ENCODE results near the gene KIF15.

KIF15 gene

DNA sequence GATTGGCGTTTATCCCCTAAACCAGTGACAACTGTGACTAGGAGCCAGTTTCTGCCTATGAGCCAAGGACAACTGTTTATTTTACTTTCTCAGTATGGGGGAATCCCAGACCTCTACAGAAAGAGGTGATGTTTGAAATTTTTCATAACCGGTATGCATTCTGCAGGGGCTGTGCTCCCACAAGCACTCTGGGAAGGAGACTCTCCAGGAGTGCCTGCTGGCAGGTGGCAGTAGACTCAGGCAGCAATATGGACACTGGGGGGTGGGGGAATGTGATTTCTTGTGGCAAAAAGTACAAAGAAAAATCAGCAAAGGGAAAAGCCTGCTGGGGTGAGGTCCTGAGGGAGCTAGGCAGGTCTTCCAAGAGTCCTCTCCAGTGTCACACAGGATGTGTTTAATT is 118.7 kb downstream of the KIF15 start:
- DNase-seq: no peak

DNA sequence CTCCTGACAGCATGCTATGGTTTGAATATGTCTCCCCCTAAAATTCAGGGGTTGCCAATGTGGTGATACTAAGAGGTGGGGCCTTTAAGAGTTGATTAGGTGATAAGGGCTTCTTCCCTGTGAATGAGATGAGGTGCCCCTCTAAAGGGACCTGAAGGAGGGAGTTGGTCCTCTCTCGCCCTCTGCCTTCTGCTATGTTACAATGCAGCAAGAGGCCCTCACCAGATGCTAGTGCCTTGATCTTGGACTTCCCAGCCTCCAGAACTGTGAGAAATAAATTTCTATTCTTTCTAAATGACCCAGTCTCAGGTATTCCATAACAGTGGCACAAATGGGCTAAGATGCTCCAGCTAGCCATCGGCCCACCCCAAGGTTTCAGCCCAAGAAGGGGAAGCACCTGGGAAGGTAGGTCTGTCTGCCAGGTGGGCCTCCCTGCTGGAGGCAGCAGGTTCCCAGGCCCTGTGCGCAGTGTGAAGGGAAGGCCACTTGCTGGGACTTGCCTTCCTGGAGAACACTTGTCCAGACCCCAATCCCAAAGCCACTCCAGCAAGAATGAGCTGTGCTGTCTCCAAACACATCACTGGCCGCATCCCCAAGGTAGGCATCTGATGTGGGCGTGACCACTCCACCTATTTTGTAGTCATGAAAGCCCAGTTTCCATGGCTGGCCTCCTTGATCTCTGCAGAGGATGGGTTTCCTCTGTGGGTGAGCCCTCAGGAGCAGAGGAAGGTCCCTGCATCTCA is 121.8 kb downstream of the KIF15 start:
- no peak for DNase-seq

DNA sequence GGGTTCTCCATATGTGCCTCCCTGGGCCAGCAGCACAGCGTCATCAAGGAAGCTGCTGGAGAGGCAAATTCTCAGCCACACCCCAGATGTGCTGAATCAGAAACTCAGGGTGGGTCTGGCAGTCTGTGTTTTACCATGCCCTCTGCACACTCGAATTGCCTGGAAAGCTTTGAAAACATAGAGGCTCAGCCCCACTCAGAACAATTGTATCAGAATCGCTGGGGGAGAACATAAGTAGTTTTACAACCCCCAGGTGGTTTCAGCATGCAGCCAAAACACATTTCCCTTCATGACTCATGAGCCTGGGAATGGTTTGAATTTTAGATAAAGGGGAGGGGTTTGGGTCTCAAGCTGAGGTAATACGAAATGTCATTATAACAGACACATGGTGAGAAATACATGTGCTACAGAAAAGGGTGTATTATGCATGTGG is 122.4 kb downstream of the KIF15 start:
- DNase-seq: no peak

DNA sequence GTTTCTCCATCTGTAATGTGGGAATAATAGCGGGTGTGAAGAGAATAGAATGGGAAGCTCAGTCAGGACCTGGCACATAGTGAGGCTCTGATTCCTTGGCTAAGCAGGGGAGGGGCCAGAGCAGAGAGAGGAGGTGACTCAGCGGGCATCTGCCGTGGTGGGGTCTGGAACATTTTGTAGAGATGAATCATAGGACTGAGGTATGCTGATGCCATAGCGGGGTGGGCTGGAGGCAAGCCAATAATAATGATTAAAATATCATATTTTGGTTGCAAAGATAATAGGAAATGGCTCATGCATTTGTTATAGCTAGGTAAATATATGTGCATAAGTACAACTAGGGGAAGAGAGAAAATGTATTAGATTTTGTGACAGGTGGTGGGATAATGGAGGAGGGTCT is 124.0 kb downstream of the KIF15 start:
- no peak for DNase-seq

DNA sequence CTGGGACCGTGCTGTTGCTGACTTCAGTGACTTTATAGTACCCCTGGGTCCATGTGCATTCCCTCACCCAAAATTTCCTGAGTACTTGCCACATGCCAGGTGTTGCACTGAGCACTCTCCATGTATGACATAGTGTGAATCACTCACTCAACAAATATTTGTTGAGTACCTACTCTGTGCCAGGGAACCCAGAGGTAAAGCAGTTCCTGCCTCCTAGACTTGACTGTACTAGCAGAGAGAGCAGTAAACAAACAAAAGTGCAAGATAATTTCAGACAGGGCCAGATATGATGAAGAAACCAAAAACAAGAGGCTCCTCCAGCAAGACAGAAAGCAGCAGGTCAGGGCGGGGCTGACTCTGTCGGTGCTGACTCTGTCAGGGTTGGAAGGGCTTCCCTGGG is 125.0 kb downstream of the KIF15 start:
- DNase-seq: no peak

DNA sequence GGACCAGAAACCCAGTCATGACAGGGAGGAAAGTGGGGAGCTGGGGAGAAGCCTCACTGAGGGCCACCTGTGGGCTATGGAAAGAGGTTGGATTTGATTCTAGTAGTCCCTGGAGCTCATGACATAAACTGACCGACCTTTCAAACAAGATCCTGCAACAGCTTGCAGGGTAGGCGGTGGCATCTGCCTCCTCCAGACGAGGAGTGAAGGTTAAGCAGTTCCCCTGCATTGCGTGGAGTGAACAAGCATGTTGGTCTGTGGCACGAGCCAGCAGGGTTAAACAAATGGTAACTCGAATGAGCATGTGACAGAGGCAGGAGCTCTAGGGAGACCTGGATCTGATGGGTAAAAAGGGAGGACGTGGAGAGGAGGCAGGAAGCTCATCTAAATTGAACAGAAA is 125.5 kb downstream of the KIF15 start:
- no peak for DNase-seq

DNA sequence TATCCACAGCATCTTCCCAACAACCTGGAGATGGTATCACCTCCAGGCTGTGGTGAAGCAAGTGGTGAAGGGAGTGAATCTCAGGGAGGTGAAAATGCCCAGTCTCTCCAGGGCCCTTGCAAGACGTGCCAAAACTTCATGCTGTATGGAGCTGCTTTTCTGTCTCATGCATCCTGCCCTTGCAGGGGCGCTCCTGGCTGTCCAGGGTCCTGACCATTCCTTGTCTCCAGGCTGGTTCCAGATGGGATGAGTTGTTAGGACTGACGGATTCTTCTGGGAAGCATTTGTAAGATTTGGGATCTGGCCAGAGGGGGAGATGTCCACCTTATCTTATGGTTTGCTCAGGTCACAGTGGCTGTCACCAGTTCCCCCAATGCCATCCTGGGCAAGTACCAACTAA is 128.7 kb downstream of the KIF15 start:
- DNase-seq: no peak

DNA sequence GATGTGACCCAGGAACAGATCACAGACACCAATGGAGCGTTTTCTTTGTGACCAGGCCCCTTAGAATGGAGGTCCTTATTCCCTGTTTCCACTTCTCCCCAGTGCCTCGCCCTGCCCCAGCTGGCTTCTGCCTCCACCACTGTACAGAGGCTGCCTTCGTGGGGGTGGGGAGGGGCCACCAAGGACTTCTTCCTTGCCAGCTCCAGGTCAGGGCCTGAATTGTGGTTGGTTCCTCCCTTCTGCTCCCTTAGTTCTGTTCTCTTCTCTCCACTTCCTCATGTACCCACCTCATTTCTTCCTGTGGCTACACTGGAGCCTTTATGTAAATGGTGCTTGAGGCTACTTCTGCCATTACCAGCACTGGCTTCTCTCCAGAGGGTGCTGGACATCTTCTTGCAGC is 129.3 kb downstream of the KIF15 start:
- DNase-seq: no peak

DNA sequence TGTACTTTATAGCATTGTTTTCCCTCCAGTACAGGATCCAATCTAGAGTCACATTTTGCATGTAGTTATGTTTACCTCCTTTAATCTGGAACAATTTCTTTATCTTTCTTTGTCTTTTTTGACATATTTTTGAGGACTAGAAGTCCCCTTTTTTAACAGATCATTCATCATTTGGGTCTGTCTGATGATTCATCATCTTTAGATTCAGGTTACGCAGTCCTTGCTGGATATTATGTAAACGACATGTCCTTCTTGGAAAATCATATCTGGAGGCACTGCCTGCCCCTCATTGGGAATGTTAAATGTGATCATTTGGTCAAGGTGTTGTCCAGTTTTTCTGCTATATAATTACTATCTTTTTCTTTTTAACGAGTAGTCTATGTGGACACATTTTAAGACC is 131.1 kb downstream of the KIF15 start:
- DNase-seq: no peak

DNA sequence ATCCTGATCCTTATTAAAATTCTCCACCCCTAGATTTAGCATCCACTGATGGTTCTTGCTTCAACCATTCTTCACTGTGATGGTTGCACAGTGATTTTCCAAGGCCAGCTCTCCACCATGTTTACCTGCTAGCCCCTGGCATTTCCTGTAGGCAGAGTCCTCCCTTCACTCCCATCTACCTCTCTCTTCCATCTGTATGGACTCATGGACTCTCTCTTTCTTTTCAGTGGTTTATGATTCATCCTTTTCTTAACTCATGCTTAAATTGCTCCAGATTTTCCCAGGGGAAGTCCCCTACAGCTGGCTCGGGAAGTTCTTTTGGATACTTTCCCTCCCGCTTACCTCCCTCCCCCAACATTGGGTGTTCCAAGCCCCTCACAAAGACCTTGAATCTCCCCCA is 131.5 kb downstream of the KIF15 start:
- no peak for DNase-seq

DNA sequence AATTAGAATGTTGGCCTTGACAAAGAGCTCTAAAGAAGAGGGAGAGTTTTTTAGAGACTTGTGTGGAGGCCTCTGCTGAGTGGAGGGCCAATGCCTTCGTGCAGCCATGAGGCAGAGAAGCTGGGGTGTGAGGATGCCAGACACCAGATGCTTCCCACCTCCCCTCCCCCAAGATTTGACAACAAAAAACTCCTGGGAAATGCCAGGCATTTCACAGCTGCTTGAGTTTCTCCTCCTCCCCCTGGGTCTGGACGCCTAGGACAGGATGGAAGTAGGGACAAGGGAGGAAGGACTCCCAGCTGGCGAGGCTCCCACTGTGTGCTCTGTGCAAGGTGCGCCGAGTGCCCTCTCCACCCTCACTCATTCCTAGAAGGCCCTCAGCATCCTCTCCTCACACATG is 132.9 kb downstream of the KIF15 start:
- DNase-seq: no peak

DNA sequence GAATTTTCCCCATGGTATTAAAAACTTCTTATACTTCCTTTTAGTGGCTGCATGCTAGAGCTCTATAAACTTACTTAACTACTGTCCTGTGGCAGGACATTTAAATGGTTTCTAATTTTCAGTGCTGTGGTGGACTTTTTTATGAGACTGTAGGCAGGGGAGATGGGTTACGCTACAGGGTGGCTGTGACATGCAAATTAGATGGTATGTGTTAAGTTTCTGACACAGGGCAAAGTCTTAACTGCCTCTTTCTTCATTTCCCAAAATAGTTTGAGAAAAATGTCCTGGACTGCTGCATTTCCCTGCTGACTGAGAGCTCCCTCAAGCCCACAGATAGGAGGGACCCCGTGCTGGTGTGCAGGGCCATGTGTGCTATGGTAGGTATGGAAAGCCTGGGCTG is 134.8 kb downstream of the KIF15 start:
- no peak for DNase-seq

DNA sequence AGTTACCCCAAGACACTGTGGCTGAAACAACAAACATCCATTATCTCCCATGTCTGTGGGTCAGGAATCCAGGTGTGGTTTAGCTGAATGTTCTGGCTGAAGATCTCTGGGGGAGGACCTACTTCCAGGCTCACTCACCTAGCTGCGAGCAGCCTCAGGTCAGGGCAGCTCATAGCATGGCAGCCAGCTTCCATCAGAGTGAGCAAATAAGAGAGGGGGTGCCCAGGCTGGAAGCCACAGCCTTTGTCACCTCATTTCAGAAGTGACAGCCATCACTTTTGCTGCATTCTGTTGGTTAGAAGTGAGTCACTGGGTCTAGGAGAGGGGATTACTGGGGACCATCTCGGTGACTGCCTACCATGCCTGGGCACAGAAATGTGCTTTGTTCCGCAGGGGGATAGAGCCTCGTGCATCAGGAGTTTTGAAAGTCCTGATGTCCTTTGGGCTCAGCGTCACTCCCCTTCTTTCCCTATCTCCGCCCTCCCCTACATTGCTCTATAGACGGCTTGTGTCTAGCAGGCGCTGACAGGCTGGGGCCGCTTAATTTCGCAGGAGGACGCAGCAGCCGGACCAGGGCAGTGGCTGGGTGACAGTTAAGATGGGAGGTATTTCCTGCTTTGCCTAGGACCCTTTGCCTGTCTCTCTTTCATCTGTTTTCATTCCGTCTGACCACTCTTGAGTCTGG is 138.2 kb downstream of the KIF15 start:
- DNase-seq: no peak

DNA sequence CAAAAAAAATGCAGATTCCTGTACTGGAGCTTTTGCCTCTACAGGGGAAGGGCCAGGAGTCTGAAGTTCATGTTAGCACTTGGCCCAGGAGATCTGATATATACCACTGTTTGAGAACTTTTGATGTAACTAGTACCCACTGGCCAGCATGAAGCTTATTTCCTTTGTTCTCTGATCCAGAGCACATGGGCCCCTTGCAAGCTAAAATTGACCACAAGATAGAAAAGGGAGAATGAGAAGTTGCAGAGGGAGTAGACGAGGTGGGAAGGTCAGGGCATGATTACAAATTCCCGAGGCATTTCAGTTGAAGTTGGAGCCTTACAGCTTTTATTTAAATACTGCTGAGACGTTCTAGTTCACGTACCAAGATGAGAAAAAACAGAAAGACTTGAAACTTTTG is 141.0 kb downstream of the KIF15 start:
- DNase-seq: no peak

Measured in NCI-H2107 (cell line).